Caco-2 (cell line): Measurements from ENCODE around the gene DOCK4. TPM values are rescaled to one million over a fixed set of nuclear protein-coding genes. Genes with fewer than 3 reads are reported as not detected.

ENCODE experiments used
- BruUV-seq: library from RNA; stranded (reverse); fragments of 400-500 nt; replicated peaks from 2 replicates; lab custom pipeline; 2021; lab: Mats Ljungman, UMichigan
- CTCF ChIA-PET: fragments of 300-600 bp; sonication (Branson Sonifier 250); formaldehyde crosslinking; loops from one replicate; lab custom pipeline; 2022; ENCODE audit warnings: antibody characterized with exemption; lab: Charles Lee
- POLR2A ChIA-PET: fragments of 300-600 bp; sonication (Branson Sonifier 250); formaldehyde crosslinking; loops from one replicate; lab custom pipeline; 2022; ENCODE audit warnings: antibody characterized with exemption; lab: Charles Lee
- DNase-seq, 2 experiments: peaks; one replicate each; pipeline versions ENCODE4 v3.0.0 to v3.0.0-alpha.2; 2020 to 2022
- H3K27me3 ChIP-seq: replicated peaks from 2 replicates; pipeline ENCODE4 v1.6.0; 2011; ENCODE audit warnings: low read length; ENCODE audit not compliant: control insufficient read depth, insufficient read depth
- H3K36me3 ChIP-seq: 2 replicates; pipeline ENCODE4 v1.5.1; 2011; ENCODE audit warnings: low read length; ENCODE audit not compliant: control insufficient read depth, insufficient read depth
- H3K4me1 ChIP-seq: fragments of 250-450 bp; sonication (Bioruptor Pico); 2 replicates; pipeline ENCODE4 v1.5.1; 2020; ENCODE audit warnings: mild to moderate bottlenecking
- H3K4me3 ChIP-seq: 2 replicates; pipeline ENCODE4 v1.5.1; 2011; ENCODE audit warnings: low read depth, mild to moderate bottlenecking, control low read depth, low read length
- H3K9me3 ChIP-seq: fragments of 250-450 bp; sonication (Bioruptor Pico); 2 replicates; pipeline ENCODE4 v1.5.1; 2020; ENCODE audit warnings: mild to moderate bottlenecking, moderate library complexity
- H3K27ac Mint-ChIP-seq: one replicate; pipeline ENCODE4 v1.8.0; 2022; ENCODE audit warnings: mixed read lengths; ENCODE audit not compliant: unreplicated experiment
- H3K27me3 Mint-ChIP-seq: one replicate; pipeline ENCODE4 v1.8.0; 2022; ENCODE audit warnings: mixed read lengths; ENCODE audit not compliant: insufficient read depth, unreplicated experiment
- H3K36me3 Mint-ChIP-seq: one replicate; pipeline ENCODE4 v1.8.0; 2022; ENCODE audit warnings: mild to moderate bottlenecking, mixed read lengths; ENCODE audit not compliant: insufficient read depth, unreplicated experiment
- H3K4me1 Mint-ChIP-seq: one replicate; pipeline ENCODE4 v1.8.0; 2022; ENCODE audit warnings: low read depth, mixed read lengths; ENCODE audit not compliant: unreplicated experiment
- H3K4me3 Mint-ChIP-seq: one replicate; pipeline ENCODE4 v1.8.0; 2022; ENCODE audit warnings: mild to moderate bottlenecking, moderate library complexity, mixed read lengths; ENCODE audit not compliant: unreplicated experiment
- H3K9me3 Mint-ChIP-seq: one replicate; pipeline ENCODE4 v1.8.0; 2022; ENCODE audit warnings: mixed read lengths; ENCODE audit not compliant: unreplicated experiment
- CTCF ChIP-seq, 2 experiments: fragments of 200-600 bp in 1 of 2; IDR thresholded peaks; 1 replicate in 1 of 2; 2 replicates in 1 of 2; pipeline versions ENCODE4 v1.5.1 to v1.8.0; 2011 to 2022; ENCODE audit warnings: antibody characterized with exemption in 1 of 2, control low read depth in 1 of 2, inconsistent platforms in 1 of 2, low read depth in 1 of 2, low read length in 1 of 2, mild to moderate bottlenecking in 1 of 2, moderate library complexity in 1 of 2; ENCODE audit not compliant: insufficient read depth in 1 of 2, severe bottlenecking in 1 of 2, unreplicated experiment in 1 of 2
- intact Hi-C: fragments of 100-400 bp; cut with micrococcal nuclease; formaldehyde crosslinking; loops from one replicate; pipeline ENCODE4 v1.10.0; 2022; ENCODE audit not compliant: unreplicated experiment
- total RNA-seq: library from RNA; stranded (reverse); gene quantifications from 2 replicates; pipeline ENCODE4 v1.2.3, GENCODE V29; 2022

DOCK4 gene
- total RNA-seq, 1 experiment from 2014 or later, result 2.0 TPM

DNA sequence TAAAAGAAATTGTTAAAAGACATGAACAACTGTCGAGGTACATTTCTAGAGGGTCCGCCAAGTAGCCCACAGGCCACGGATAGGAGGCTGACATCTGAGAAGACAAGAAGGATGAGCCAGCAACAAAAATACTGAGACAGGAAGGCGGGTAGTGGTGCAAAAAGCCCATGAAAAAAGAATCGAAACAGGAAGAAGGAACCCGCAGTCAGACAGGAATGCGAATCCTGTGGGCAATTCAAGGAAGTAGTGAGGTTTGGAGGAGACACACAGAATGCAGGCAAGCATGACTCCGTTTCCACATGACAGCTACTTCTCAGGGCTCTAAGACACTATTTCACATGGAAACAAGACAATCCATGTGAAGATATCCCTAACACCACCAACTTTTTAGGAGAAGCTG is 125.2 kb downstream of the DOCK4 start:
- no peaks in the 10 kb centered on the region for H3K9me3 ChIP-seq
- intact Hi-C loops, result loop anchor here (10.0 kb wide), 1 partner anchor 414 kb away; no protein-coding TSS in a partner anchor
- H3K27me3 Mint-ChIP-seq, result no peaks in the 10 kb centered on the region
- no TSS peak for BruUV-seq
- no peak overlapping the region for H3K27ac Mint-ChIP-seq
- no peak for TF ChIP-seq CTCF (IDR thresholded peaks at IDR 0.05; ENCODE audit: insufficient read depth in 1 of 2, low read depth in 1 of 2, low read length in 1 of 2, severe bottlenecking in 1 of 2, unreplicated experiment in 1 of 2)
- no peaks in the 10 kb centered on the region for H3K4me1 ChIP-seq
- ChIA-PET CTCF (no interaction called here), POLR2A (no interaction called here)
- DNase-seq, result no peak
- H3K9me3 Mint-ChIP-seq, result no peaks in the 10 kb centered on the region
- no peaks in the 10 kb centered on the region for H3K4me1 Mint-ChIP-seq
- H3K4me3 Mint-ChIP-seq, result no peak overlapping the region
- H3K27me3 ChIP-seq, result no peaks in the 10 kb centered on the region
- H3K36me3 ChIP-seq, result no peaks in the 10 kb centered on the region
- H3K36me3 Mint-ChIP-seq, result no peaks in the 10 kb centered on the region
- H3K4me3 ChIP-seq, result no peak overlapping the region

GRCh38 chr7:112080441-112080840 is 125.8 kb downstream of the DOCK4 start:
- Mint-ChIP-seq H3K27me3 (no peaks in the 10 kb centered on the region), H3K27ac (no peak overlapping the region), H3K4me1 (no peaks in the 10 kb centered on the region), H3K36me3 (no peaks in the 10 kb centered on the region), H3K9me3 (no peaks in the 10 kb centered on the region), H3K4me3 (no peak overlapping the region)
- Histone ChIP-seq H3K36me3 (no peaks in the 10 kb centered on the region), H3K9me3 (no peaks in the 10 kb centered on the region), H3K27me3 (no peaks in the 10 kb centered on the region), H3K4me3 (no peak overlapping the region), H3K4me1 (no peaks in the 10 kb centered on the region)
- TF ChIP-seq CTCF (IDR thresholded peaks at IDR 0.05; ENCODE audit: insufficient read depth in 1 of 2, low read depth in 1 of 2, low read length in 1 of 2, severe bottlenecking in 1 of 2, unreplicated experiment in 1 of 2), result no peak
- ChIA-PET CTCF (no interaction called here), POLR2A (no interaction called here)
- no peak for DNase-seq
- no TSS peak for BruUV-seq
- intact Hi-C loops, result loop anchor here (10.0 kb wide), 1 partner anchor 414 kb away; no protein-coding TSS in a partner anchor

- intact Hi-C loops, result loop anchor here (10.0 kb wide), 2 partner anchors 335 to 415 kb away; no protein-coding TSS in a partner anchor
- H3K36me3 ChIP-seq, result no peaks in the 10 kb centered on the region
- CTCF ChIA-PET, result no interaction called here
- H3K9me3 ChIP-seq, result no peaks in the 10 kb centered on the region
- H3K27me3 ChIP-seq, result no peaks in the 10 kb centered on the region
- Mint-ChIP-seq H3K9me3 (no peaks in the 10 kb centered on the region), H3K4me1 (no peaks in the 10 kb centered on the region), H3K36me3 (no peaks in the 10 kb centered on the region), H3K4me3 (no peak overlapping the region), H3K27ac (no peak overlapping the region), H3K27me3 (no peaks in the 10 kb centered on the region)
- no peak overlapping the region for H3K4me3 ChIP-seq
- BruUV-seq, result no TSS peak
- POLR2A ChIA-PET, result no interaction called here
- no peak for TF ChIP-seq CTCF (IDR thresholded peaks at IDR 0.05; ENCODE audit: insufficient read depth in 1 of 2, low read depth in 1 of 2, low read length in 1 of 2, severe bottlenecking in 1 of 2, unreplicated experiment in 1 of 2)
- DNase-seq, result no peak
- H3K4me1 ChIP-seq, result no peaks in the 10 kb centered on the region
These were observed 126.5 kb downstream of the DOCK4 start for GRCh38 chr7:112079673-112080072.
